ENCODE data around the gene ZNF521. TPM values are rescaled to one million over a fixed set of nuclear protein-coding genes. Genes with fewer than 3 reads are reported as not detected.

Gene ZNF521
- total RNA-seq, 1 experiment from 2014 or later = not detected

DNA sequence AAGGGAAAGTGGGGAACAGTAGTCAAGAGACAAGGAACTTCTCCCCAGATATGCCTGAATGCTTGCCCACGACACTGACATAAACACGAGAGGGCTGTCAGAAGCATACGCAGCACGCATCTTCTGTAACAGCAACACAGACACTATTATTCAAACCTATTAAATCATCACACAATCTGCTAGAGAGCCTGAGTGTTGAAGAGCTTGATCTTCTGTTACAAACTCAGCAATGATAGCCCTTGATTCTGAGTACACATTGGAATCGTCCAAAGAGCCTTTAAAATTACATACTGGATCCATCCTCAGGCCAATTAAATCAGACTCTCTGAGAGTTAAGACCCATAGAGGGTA is 111.6 kb downstream of the ZNF521 start:
- TF ChIP-seq EZH2 (IDR thresholded peaks at IDR 0.05; ENCODE audit: low read depth) = no peak
- TF ChIP-seq, protein P1, sequence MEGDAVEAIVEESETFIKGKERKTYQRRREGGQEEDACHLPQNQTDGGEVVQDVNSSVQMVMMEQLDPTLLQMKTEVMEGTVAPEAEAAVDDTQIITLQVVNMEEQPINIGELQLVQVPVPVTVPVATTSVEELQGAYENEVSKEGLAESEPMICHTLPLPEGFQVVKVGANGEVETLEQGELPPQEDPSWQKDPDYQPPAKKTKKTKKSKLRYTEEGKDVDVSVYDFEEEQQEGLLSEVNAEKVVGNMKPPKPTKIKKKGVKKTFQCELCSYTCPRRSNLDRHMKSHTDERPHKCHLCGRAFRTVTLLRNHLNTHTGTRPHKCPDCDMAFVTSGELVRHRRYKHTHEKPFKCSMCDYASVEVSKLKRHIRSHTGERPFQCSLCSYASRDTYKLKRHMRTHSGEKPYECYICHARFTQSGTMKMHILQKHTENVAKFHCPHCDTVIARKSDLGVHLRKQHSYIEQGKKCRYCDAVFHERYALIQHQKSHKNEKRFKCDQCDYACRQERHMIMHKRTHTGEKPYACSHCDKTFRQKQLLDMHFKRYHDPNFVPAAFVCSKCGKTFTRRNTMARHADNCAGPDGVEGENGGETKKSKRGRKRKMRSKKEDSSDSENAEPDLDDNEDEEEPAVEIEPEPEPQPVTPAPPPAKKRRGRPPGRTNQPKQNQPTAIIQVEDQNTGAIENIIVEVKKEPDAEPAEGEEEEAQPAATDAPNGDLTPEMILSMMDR (conservative IDR thresholded peaks at IDR 0.05) = no peak
- no peak for DNase-seq
- H3K4me1 ChIP-seq (replicated peaks; ENCODE audit: insufficient read depth) = no peaks in the 10 kb centered on the region
- no peak overlapping the region for H2AFZ ChIP-seq
- no peaks in the 10 kb centered on the region for H3F3A ChIP-seq (ENCODE audit: insufficient read depth, low read depth)
- H3K36me3 ChIP-seq (ENCODE audit: low read depth) = no peaks in the 10 kb centered on the region
- no peak overlapping the region for H3K4me3 ChIP-seq
- no peaks in the 10 kb centered on the region for H3K27me3 ChIP-seq (ENCODE audit: insufficient read depth, low read depth)
- H3K9me2 ChIP-seq (ENCODE audit: insufficient read depth) = no peaks in the 10 kb centered on the region
- no peaks in the 10 kb centered on the region for H4K20me1 ChIP-seq (ENCODE audit: insufficient read depth)
- CTCF ChIA-PET = no interaction called here
- H3K27ac ChIP-seq = no peak overlapping the region
- H3K9me3 ChIP-seq (ENCODE audit: insufficient read depth, low read depth) = no peaks in the 10 kb centered on the region
- POLR2A ChIA-PET (ENCODE audit: unreplicated experiment) = no interaction called here
- no peak overlapping the region for H3K4me2 ChIP-seq
- intact Hi-C loops (cut with micrococcal nuclease; ENCODE audit: unreplicated experiment) = no loop called here
- no peaks in the 10 kb centered on the region for H3K79me2 ChIP-seq (ENCODE audit: low read depth)
- no TSS peak for BruUV-seq (replicated peaks)

DNA sequence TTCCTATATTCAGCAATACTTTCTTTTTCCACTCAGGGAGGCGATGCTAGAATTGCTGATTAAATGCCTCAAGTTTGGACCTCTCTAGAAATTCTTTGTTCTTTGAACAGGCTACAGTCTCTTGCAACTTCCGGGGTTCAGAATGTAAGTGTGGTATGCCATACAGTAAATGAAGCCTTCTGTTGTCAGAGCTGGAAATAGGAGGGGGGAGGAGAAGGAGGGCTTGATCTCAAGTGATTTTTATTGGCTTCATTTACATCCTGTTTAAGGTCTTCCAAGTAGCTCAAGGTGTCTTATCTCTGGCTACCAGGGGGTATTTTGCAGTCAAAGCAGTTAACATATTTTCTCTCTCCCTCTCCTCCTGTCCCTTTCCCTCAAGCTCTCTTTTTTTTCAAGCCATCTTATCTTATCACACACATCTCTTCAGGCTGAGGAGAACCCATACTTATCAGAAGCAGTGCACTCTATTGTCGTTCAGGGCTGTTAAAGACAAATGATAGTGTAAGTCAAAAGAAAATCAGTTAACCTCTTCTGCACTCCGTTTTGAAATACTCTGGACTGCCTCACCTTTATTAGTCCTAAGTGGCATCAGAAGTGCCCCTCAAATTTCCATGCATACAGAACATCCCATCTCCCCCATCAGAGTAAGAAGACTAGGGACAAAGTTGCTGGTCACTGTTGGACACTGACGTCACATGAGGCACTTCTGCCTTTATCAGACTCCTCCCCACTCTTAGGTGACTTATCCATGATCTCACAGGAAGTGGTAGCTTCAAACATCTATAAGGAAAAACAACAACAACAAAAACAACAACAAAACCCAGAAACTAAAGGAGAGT is 112.2 kb downstream of the ZNF521 start:
- CTCF ChIA-PET = no interaction called here
- POLR2A ChIA-PET (ENCODE audit: unreplicated experiment) = no interaction called here

DNA sequence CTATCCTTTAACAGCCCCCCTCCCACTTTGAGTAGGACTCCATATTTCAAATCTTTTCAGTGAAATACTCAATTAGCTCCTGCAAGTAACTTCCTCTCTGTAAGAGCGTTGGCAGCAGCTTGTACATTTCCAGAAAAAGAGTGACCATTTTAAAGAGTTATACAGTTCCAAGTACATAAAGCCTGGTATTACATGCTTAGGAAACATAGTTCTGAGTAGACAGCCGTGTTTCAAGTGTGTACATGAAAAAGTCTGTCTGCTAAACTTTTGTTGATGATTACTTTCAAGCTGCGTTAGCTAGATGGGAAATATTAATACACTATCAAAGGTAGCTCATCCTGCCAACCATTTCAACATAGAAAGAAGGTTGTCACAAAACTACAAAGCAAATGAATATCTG is 112.8 kb downstream of the ZNF521 start:
- Histone ChIP-seq H3K36me3 (ENCODE audit: low read depth) (no peaks in the 10 kb centered on the region), H2AFZ (no peak overlapping the region), H3K79me2 (ENCODE audit: low read depth) (no peaks in the 10 kb centered on the region), H3K9me3 (ENCODE audit: insufficient read depth, low read depth) (no peaks in the 10 kb centered on the region), H3K4me1 (replicated peaks; ENCODE audit: insufficient read depth) (no peaks in the 10 kb centered on the region), H3K9me2 (ENCODE audit: insufficient read depth) (no peaks in the 10 kb centered on the region), H3K4me2 (no peak overlapping the region), H3K27me3 (ENCODE audit: insufficient read depth, low read depth) (no peaks in the 10 kb centered on the region), H3K27ac (no peak overlapping the region), H3K4me3 (no peak overlapping the region), H4K20me1 (ENCODE audit: insufficient read depth) (no peaks in the 10 kb centered on the region), H3F3A (ENCODE audit: insufficient read depth, low read depth) (no peaks in the 10 kb centered on the region)
- ChIA-PET CTCF (no interaction called here), POLR2A (ENCODE audit: unreplicated experiment) (no interaction called here)
- BruUV-seq (replicated peaks) = no TSS peak
- intact Hi-C loops (cut with micrococcal nuclease; ENCODE audit: unreplicated experiment) = no loop called here
- no peak for DNase-seq
- no peak for TF ChIP-seq EZH2 (IDR thresholded peaks at IDR 0.05; ENCODE audit: low read depth)
- TF ChIP-seq, protein P1 (conservative IDR thresholded peaks at IDR 0.05) = no peak

More for the DNA sequence above, 112.2 kb downstream of the ZNF521 start:
- no peaks in the 10 kb centered on the region for H3K36me3 ChIP-seq (ENCODE audit: low read depth)
- intact Hi-C loops (cut with micrococcal nuclease; ENCODE audit: unreplicated experiment) = no loop called here
- no peaks in the 10 kb centered on the region for H3K4me1 ChIP-seq (replicated peaks; ENCODE audit: insufficient read depth)
- no peak for DNase-seq
- no peaks in the 10 kb centered on the region for H3K27me3 ChIP-seq (ENCODE audit: insufficient read depth, low read depth)
- no peak for TF ChIP-seq EZH2 (IDR thresholded peaks at IDR 0.05; ENCODE audit: low read depth)
- TF ChIP-seq, protein P1 (conservative IDR thresholded peaks at IDR 0.05) = no peak
- no peaks in the 10 kb centered on the region for H3K79me2 ChIP-seq (ENCODE audit: low read depth)
- H3K27ac ChIP-seq = no peak overlapping the region
- no peaks in the 10 kb centered on the region for H3K9me2 ChIP-seq (ENCODE audit: insufficient read depth)
- H3K4me3 ChIP-seq = no peak overlapping the region
- no peaks in the 10 kb centered on the region for H3F3A ChIP-seq (ENCODE audit: insufficient read depth, low read depth)
- H2AFZ ChIP-seq = no peak overlapping the region
- no peaks in the 10 kb centered on the region for H3K9me3 ChIP-seq (ENCODE audit: insufficient read depth, low read depth)
- H4K20me1 ChIP-seq (ENCODE audit: insufficient read depth) = no peaks in the 10 kb centered on the region
- BruUV-seq (replicated peaks) = no TSS peak
- no peak overlapping the region for H3K4me2 ChIP-seq

Measured in PC-9 (cell line).